GM21576 (cell line): ENCODE measurements around the gene KDM4C.
"Not testable (repeated sequence)": the region's sequence is repeated elsewhere in the genome, so short reads cannot be mapped to it uniquely, and the experiment has no call there.

Source experiments
- ATAC-seq: cut with Tn5 transposase; IDR thresholded peaks from one replicate; pipeline ENCODE4 v1.9.1; 2021; ENCODE audit warnings: mild to moderate bottlenecking, moderate library complexity; ENCODE audit not compliant: unreplicated experiment

The KDM4C gene

DNA sequence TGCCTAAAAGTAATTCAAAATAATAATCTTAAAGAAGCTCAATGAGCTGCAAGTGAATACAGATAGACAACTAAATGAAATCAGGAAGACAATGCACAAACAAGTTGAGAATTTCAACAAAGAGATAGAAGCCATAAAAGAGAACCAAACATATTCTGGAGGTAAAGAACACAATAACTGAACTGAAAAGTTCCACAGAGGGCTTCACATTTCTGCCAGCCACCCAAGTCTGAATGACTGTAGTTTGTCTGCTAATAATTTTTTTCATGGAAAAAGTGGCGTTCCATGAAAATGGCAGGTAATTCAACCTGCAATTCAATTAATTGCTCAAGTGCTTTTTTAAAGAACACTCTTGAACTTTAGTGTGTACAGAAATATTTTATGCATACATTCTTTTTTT lies 251.3 kb downstream of the KDM4C start:
- no peak for ATAC-seq

DNA sequence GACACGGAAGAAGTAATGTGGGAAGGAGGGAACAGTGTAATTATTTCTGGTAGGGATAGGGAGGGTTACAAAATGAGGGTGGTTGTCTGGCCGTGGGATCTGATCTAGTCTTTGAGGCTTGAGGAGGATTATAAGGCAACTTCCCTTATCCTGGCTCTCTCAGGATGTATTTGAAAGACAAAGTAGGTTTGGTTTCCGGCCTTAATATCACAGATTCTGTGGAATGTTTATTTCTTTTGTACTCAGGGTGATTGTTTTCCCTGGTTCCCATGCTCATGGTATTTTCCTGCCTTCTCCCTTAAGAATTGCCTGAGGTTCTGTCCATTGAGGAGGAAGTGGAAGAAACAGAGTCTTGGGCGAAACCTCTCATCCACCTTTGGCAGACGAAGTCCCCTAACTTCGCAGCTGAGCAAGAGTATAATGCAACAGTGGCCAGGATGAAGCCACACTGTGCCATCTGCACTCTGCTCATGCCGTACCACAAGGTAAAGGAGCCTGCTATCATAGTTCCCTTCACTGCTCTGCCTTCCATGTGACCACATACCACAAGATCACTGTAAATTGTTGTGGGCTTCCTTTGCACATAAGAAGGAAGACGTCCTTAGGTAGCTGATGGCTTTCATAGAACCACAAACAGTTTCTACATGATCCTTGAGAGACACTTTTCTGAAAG lies 253.8 kb downstream of the KDM4C start:
- ATAC-seq, result no peak

DNA sequence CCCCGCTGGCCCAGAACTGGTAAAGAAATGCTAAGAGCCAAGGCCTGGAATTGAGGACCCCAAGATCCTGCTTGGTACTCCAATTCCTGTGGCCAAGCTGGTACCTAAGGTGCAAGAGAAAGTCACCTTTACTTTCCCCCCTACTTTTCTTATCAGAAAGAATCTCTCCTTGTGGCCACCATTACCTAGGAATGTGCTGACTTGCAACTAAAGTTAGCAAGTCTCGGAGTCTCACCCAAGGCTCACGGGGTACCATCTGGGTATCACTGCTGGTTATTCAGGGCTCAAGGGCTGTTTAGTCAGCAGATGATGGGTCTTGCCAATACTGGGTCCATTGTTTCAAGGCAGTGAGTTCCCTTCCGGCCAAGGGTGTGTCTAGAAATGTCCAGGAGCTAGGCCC lies 270.2 kb downstream of the KDM4C start:
- ATAC-seq, result no peak

DNA sequence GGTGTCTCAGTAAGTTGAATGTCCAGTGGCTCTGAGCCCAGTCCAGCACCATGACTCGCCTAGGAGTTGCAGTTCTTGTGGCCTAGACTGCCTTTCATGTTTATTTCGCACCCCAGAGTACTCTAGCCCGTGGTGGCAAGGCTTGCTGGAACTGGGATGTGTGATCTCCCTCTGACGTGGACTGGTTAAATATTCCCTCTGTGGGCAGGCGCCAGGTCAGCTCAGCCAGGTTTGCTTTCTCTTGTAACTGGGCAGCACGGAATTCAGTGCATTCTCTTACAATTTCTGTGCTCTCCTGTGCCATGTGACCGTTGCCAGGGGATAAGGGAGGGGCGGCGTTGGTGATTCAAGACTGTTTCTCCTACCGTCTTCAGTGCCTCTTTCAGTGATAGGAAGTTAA lies 270.8 kb downstream of the KDM4C start:
- ATAC-seq, result no peak

DNA sequence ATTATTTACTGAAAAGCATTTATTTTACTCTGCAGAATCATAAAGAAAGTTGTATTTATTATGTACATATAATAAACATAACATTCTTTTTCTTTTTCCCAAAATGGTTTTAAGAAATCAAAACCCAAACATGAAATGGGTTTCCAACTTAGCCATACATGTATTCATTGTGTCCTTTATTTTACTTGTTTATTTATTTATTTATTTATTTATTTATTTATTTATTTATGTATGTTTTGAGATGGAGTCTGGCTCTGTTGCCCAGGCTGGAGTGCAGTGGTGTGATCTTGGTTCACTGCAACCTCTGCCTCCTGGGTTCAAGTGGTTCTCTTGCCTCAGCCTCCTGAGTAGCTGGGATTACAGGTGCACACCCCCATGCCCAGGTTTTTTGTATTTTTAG lies 273.2 kb downstream of the KDM4C start:
- not testable (repeated sequence) for ATAC-seq

DNA sequence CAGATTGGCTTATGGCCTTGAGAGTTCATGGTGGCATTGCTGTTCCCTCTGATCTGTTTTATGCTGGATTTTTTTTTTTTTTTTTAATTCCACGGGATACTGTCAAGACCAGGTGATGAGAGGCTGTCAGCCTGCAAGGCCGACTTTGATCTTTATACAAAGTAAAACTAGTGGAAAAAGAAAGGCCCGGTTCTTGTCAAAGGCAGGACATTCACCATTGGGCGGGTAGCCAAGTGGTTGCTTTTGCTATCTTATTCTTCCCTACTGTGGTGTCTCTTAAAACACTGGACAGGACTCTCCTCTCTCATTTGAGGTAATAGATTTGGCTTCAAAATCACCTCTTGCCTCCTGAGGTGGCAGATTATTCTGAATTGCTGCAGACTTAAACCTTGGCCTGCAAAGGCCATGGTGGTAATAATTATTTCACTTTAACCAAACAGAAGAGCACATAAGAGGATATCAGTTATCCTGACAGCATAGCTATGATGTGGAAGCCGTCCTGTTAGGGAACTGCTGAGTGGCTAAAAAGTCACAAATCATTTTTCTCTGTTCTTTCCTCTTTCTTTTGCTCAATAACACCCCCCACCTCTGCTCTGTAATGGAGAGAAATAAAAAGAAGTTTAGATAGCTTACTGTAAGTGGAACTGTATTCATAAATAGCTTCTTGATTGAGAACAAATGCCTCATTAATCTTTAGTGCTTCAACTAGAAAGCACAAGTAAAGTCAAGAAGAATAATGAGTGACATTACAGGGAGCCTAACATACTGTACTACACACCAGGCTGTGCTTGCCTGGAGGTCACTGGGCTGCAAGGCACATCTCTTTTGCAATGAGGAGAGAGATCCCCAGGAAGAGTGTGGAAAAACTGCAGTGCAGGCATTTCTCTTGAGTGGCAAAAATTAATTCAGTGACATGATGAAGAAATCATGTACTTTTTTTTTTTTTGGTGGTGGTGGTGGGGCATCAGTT lies 275.6 kb downstream of the KDM4C start:
- no peak for ATAC-seq

DNA sequence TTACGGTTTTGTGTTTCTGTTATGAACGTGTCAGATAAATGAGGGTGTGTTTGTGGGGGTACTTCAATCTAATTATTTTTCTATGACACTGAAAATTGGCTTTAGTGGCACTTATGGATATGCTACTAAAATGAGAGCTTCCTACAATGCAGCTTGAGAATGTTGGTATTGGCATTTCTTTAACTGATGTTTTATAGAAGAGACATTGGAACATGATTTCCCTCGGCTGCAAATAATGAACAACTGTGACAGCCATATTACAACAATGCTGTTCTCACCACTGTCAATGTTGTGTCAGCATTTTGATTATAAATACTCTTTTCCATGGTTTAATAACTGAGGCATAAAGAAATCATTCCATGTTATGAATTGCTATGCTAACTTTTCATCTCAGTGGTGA lies 279.4 kb downstream of the KDM4C start:
- ATAC-seq, result no peak

DNA sequence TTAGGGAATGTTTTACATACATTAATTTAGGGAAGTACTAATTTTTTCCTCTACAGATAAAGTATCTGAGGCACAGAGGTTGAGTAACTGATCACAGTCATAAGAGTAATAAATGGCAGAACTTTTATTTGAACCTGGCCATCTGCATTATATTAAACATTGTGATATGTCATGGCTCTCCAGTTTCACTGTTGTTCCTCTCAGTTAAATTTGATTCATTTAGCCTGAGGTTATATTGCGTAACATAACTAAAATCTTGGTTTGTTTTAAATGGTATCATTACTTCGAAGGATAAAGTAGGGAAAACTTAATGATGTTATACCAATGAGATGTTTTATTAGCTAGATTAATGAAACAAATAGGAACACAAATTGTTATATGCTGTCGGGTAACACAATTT lies 284.4 kb downstream of the KDM4C start:
- ATAC-seq, result no peak

DNA sequence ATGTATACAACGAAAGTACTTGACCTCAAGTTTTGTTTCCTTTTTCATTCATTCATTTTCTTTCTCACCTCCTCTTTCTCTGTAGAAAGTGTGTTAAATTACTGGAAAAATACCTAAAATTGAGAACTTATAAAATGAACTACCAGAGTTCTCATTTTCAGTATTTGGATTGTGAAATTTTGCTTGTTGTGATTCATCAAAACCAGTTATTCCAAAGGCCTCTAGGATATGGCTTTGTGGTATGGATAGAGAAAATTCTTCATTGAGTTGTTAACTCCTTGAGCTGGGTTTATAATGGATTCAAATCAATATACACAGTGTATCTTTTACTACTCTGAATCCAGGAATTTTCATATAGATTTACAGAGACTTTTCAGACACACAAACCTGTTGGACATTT lies 287.6 kb downstream of the KDM4C start:
- no peak for ATAC-seq

DNA sequence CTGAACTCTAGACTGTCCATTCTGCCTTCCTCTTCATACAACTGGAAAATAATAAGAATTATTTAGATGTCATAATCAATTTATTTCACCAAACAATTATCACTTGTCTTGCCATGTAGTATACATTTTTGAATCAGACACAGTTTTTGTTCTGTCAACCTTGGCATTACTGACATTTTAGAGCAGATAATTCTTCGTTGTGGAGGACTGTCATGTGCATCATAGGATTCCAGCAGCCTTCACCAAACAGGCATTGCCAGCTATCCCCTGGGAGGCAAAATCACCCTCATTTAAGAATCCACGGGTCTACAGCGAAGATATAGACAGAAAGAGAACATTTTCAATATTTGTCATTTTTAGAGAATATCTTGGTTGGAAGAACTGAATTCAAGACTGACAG lies 293.9 kb downstream of the KDM4C start:
- ATAC-seq, result no peak

DNA sequence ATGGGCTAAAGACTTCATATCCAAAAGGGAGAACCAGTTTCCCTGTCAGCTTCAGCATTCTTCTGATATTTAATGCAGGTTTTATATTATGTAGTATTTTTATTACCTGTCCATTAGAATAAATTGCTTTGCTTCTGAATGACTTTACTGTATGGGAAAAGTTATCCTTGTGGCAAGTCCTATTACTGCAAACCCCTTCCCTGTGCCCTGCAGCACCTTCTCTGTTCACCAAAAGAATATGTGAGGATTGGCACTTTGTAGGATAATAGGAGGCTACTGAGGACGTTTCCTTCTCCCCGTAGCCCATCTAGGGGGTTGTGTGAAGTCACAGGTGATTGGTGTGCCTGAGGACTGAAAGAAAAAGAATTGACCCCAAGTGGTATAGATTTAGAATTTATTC lies 296.1 kb downstream of the KDM4C start:
- ATAC-seq, result no peak

DNA sequence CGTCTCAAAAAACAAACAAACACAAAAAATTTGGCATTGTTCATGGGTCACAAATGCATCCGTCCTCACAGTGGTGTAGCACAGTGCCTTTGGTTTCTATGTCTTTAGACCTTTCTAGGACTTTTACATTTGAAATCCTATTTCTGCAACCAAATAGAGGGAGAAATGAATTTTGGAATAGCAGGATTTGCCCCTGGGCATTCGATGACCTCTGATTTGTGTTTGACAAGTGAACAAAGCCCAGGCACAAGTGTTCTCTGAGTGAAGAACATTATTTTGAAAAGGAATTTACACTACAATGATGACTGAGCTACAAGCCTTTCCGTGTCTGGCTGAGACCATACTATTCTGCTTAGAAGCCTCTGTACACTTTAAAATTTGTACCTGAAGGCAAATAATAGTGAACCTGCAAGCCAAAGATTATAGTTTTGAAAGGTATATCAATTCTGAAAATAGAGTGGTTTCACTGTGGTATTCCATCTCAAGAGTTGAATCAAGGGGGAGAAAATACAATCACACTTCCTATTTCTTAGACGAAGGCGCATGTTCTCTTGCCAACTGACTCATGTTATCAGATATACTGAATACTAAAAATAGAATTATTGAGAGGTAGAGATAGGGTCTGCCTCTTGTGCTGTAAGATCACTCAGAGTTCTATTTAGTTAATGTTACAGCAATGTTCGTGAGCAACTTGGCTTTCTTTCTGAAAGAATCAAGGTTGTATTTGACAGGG lies 297.6 kb downstream of the KDM4C start:
- ATAC-seq, result no peak

DNA sequence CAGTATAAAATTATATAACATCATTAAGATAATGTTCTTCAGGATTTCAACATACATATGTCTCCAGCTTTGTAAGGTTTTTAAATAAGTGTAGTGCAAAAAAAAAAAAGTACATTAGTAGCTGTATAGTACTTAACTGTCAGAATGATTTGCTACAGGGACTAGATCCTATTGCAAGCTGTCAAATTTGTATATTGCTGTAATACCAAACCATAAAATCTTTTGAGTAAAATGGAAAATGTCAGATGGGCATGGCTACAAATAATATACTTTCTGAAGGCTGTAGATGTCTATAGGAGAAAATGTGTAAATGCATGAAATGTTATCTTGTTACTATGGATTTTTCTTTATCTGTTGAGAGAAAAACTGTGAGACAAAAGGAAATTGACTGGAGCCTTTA lies 298.5 kb downstream of the KDM4C start:
- no peak for ATAC-seq

DNA sequence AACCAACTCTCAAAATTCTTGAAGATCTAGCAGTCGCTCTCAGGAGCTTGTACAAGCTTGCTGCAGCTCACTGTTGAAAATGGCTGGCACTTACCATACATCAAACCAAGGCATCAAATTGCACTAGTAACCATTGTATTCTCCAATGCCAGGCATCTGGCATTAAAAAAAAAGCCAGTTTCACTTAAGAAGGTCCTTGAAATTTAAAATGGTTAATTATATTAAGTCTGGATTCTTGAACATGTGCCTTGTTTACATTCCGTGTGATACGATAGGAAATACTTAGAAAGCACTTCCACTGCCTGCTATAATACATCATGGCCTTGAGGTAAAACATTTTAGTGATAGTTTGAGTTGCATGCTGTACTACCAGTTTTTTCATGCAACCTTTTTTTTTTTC lies 300.7 kb downstream of the KDM4C start:
- no peak for ATAC-seq

DNA sequence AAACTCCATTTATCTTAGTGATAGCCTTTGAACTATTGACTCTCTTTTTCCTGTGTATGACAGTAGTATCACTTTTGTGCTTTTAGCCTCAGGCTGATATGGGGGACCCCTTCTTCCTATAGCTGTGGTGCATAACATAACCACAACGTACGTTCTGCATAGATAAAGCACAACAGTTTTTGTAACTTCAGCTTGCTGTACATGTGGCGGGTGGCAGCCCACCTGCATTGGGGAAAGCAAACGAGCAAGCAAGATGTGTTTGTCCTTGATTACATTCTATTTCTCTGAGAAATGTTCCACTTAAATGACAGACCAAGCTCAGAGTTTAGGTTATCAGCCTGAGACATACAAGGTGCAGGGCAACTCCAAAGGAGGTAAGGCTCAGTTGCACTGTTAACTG lies 309.4 kb downstream of the KDM4C start:
- ATAC-seq, result no peak

DNA sequence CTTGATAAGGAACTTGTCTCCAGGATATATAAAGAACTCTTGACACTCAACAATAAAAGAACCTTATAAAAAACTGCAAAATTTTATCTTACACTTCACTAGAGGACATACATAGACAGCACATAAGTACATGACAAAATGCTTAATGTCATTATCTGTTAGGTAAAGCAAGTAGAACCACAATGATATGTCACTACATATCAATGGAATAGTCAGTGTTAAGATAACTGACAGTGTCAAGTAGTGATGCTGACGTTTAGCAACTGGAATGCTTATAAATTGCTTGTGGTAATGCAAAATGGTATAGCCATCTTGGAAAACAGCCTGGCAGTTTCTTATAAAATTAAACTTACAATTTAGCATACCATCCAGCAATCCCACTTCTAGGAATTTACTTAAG lies 314.1 kb downstream of the KDM4C start:
- ATAC-seq, result no peak

DNA sequence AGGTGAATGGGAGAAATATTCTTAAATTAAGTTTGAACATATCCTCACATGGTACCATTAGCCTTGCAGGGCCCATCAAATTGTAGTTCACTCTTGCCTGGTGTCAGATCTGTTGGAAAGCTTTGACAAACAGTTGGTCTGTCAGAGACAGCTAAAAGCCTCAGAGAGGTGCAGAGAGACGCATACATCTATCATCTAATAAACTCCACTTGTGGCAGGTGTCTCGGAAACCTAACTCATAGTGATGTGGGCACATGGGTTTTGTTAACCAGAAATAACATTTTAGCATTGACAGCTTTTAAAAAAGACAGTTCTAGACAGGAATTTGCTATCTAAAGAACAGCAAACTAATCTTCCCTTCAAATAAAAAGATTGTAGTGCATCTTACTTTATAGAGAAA lies 315.9 kb downstream of the KDM4C start:
- no peak for ATAC-seq

DNA sequence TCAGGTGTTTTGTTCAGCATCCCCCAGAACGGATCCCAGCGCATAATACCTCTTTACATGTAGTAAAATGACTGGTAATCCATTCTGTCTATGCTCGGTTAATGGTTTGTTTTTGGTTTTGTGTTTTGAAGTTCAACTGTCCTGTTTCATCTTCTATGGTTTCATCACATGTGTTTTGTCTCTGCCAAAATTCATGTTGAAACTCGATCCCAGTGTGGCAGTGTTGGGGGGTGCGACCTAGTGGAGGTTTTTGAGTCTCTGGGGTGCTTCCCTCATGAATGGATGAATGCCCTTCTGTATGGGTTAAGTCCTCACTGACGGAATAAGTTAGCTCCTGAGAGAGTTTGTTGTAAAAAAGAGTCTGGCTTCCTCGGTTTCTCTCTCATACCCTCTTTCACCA lies 317.4 kb downstream of the KDM4C start:
- no peak for ATAC-seq

DNA sequence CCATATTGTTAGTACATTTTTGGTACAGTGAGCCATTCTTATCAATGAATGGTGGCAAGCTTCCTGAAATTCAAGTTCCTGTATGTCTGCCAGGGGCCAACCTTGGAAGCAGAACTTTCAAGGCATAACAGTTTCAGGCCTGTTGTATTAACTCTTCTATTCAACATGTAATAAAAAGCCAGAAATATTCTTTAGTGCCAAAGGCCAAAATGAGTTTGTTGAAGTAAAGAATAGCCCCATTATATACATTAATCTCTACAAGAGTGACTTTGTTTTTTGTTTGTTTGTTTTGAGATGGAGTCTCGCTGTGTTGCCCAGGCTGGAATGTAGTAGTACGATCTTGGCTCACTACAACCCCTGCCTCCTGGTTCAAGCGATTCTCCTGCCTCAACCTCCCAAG lies 321.3 kb downstream of the KDM4C start:
- no peak for ATAC-seq

DNA sequence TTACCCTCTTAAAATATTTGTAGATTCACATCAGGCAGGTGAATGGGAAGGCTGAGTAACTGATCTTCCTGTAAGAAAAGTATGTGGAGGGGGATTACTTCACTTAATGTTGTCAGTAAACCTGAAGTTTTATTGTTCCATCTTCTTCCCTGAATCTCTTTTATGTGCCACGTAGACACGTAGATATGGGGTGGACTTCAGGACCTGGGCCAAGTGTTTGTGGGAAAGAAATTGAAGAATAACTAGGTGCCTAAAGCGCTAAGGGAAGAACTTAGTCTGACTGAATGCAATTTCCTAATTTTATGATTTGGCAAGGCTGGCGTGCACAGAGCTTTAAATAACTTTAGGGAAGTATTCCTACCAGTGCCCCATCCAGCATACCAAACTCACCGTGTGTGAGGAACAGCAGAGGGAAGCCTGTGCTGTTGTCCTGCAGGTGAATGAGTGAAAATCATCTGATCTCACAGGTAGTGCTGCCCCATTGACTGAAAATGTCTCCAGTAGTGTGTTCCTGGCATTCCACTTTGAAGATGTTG lies 323.4 kb downstream of the KDM4C start:
- no peak for ATAC-seq

DNA sequence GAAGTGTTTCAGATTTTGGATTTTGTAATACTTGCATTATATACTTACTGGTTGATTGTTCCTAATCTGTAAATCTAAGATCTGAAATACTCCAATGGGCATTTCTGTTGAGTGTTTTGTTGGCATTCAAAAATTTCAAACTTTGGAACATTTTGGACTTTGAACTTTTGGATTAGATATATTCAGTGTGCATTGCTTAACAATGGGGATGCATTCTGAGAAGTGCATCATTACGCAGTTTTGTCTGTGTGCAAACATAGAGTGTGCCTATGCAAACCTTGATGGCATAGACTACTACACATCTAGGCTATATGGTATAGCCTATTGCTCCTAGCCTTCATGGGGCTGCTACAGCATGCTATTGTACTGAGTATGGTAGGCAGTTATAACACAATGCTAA lies 325.4 kb downstream of the KDM4C start:
- no peak for ATAC-seq
